Gastroesophageal sphincter (tissue), 3 donors: ENCODE results near the gene AGPAT1.
"Not testable (repeated sequence)": the region's sequence is repeated elsewhere in the genome, so short reads cannot be mapped to it uniquely, and the experiment has no call there.

Experiments
- POLR2AphosphoS5 ChIP-seq: sonication (generic); formaldehyde crosslinking; IDR thresholded peaks from one replicate; pipeline ENCODE4 v1.6.1; 2017; ENCODE audit warnings: antibody characterized with exemption
- TF ChIP-seq, protein P1 (sequence below), 4 experiments: fragments of 200-600 bp in 2 of 4; fragments of 450-650 bp in 2 of 4; sonication (generic) in 1 of 4; IDR thresholded peaks; one replicate each; pipeline ENCODE4 v1.5.1; 2017 to 2019; ENCODE audit warnings: antibody characterized with exemption in 4 of 4, mild to moderate bottlenecking in 2 of 4, moderate library complexity in 2 of 4

GRCh38 chr6:32193096-32193495 lies 17.2 kb upstream of the AGPAT1 start:
- TF ChIP-seq, protein P1, sequence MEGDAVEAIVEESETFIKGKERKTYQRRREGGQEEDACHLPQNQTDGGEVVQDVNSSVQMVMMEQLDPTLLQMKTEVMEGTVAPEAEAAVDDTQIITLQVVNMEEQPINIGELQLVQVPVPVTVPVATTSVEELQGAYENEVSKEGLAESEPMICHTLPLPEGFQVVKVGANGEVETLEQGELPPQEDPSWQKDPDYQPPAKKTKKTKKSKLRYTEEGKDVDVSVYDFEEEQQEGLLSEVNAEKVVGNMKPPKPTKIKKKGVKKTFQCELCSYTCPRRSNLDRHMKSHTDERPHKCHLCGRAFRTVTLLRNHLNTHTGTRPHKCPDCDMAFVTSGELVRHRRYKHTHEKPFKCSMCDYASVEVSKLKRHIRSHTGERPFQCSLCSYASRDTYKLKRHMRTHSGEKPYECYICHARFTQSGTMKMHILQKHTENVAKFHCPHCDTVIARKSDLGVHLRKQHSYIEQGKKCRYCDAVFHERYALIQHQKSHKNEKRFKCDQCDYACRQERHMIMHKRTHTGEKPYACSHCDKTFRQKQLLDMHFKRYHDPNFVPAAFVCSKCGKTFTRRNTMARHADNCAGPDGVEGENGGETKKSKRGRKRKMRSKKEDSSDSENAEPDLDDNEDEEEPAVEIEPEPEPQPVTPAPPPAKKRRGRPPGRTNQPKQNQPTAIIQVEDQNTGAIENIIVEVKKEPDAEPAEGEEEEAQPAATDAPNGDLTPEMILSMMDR (IDR thresholded peaks at IDR 0.05) = not testable (repeated sequence)
- TF ChIP-seq POLR2AphosphoS5 = not testable (repeated sequence)
